Heart left ventricle (tissue), 16 donors: ENCODE results near the gene NCEH1. TPM values are rescaled to one million over a fixed set of nuclear protein-coding genes. Genes with fewer than 3 reads are reported as not detected.

ENCODE experiments used
- ATAC-seq, 4 donors: fragments of 200-7000 bp; cut with Tn5 transposase; one replicate each; pipeline ENCODE4 v1.9.1; 2020 to 2022; ENCODE audit warnings: moderate library complexity in 4 of 4, mild to moderate bottlenecking in 3 of 4, moderate number of reproducible peaks in 1 of 4
- DNase-seq, 5 donors: peaks; one replicate each; pipeline ENCODE4 v3.0.0-alpha.2; 2020
- H3K27ac ChIP-seq, 12 donors: fragments of 200-600 bp; sonication (generic) in 4 of 12; one replicate each; pipeline versions ENCODE4 v1.5.0 to v1.8.0; 2016 to 2022; ENCODE audit warnings: mild to moderate bottlenecking in 2 of 12
- H3K27me3 ChIP-seq, 9 donors: fragments of 200-600 bp; sonication (generic) in 2 of 9; one replicate each; pipeline versions ENCODE4 v1.5.1 to v1.8.0; 2016 to 2022; ENCODE audit warnings: mild to moderate bottlenecking in 3 of 9
- H3K36me3 ChIP-seq, 9 donors: fragments of 200-600 bp; sonication (generic) in 2 of 9; one replicate each; pipeline versions ENCODE4 v1.5.0 to v1.8.0; 2018 to 2022; ENCODE audit warnings: mild to moderate bottlenecking in 2 of 9
- H3K4me1 ChIP-seq, 12 donors: fragments of 200-600 bp; sonication (generic) in 4 of 12; one replicate each; pipeline versions ENCODE4 v1.5.0 to v1.8.0; 2016 to 2022; ENCODE audit warnings: mild to moderate bottlenecking in 3 of 12
- H3K4me3 ChIP-seq, 12 donors: fragments of 200-600 bp; sonication (generic) in 4 of 12; one replicate each; pipeline versions ENCODE4 v1.5.0 to v1.8.0; 2017 to 2022; ENCODE audit warnings: mild to moderate bottlenecking in 9 of 12, moderate library complexity in 4 of 12
- H3K9me3 ChIP-seq, 12 donors: fragments of 200-600 bp; sonication (generic) in 4 of 12; one replicate each; pipeline versions ENCODE4 v1.5.0 to v1.8.0; 2016 to 2022; ENCODE audit warnings: mild to moderate bottlenecking in 1 of 12
- CTCF ChIP-seq, 12 donors: fragments of 200-600 bp; sonication (generic) in 4 of 12; IDR thresholded peaks; one replicate each; pipeline versions ENCODE4 v1.5.0 to v1.8.0; 2018 to 2022; ENCODE audit warnings: antibody characterized with exemption in 12 of 12, mild to moderate bottlenecking in 5 of 12
- POLR2A ChIP-seq, 2 donors: fragments of 450-650 bp; IDR thresholded peaks; one replicate each; pipeline ENCODE4 v1.6.1; 2017; ENCODE audit warnings: antibody characterized with exemption in 2 of 2, mild to moderate bottlenecking in 2 of 2, moderate library complexity in 2 of 2
- WGBS, 4 donors: extraction: QIAGEN DNeasy Blood & Tissue Kit in 2 of 4; methylation state at CpG; one replicate each; pipeline versions ENCODE4 v1.1.5 to v1.1.7; 2013 to 2018; 5-methylcytosine and 5-hydroxymethylcytosine counted together
- intact Hi-C, 10 donors: fragments of 100-400 bp; cut with DNase I; formaldehyde crosslinking; loops; one replicate each; pipeline versions ENCODE4 v1.11.1 to v1.14.2; 2022
- polyA plus RNA-seq, 2 donors: library from polyadenylated mRNA; stranded (reverse); fragments of 200-250 nt; gene quantifications; one replicate each; pipeline ENCODE4 v1.2.3, GENCODE V29; 2013
- total RNA-seq, 9 donors: library from RNA; depleted of rRNA in 2 of 9; stranded (reverse); fragments of >200 nt in 2 of 9; fragmentation: NEBNext Ultra II Directional in 3 of 9; extraction: Animal tissue kit (Norgen Biotek cat#: 25700) in 3 of 9; gene quantifications; one replicate each; pipeline versions ENCODE4 v1.1.0 to v1.2.4, GENCODE V29; 2016 to 2023
- donor health status: ischemic (EF 13 %, LVEDD 7.1; RV severe dilation, severe dysfunction).
- donor health status: healthy with polysubstance abuse.
- donor health status: DM: no; HTN: yes; CAD: no.
- donor health status: DM: no; HTN: no; CAD: no.
- donor health status: ischemic (EF 25% LVEDD 6.9; RV normal size, moderate dysfunction).
- donor health status: ischemic (EF 25% LVEDD 5.7; RV mildly dilated, moderate dysfunction).
- donor health status: healthy.
- donor health status: DM: yes; HTN: yes; CAD: no.
- donor health status: ischemic (EF 35%, LVEDD 5.7; RV mildly dilated, moderate dysfunction).
- donor health status: nonischemic (EF 11% LVEDD 7.7; RV severe dilation, severe dysfunction).
- donor health status: DM: yes; HTN: yes; CAD: no.
- donor health status: PGD.
- donor health status: ischemic (EF 29% LVEDD 5.4; RV normal size, mild dysfunction).
- donor health status: nonischemic (EF 23%, LVEDD 6.1; RV moderate dilation, normal function).

The NCEH1 gene
- total and polyA plus RNA-seq, 11 donors = 10.9 to 72.7 (median 50.1) TPM

- TF ChIP-seq CTCF (IDR thresholded peaks at IDR 0.05) (no peak), POLR2A (IDR thresholded peaks at IDR 0.05) (no peak)
- Histone ChIP-seq H3K27ac (peak overlapping the region; percentile 53 to 92 (median 80)), H3K36me3 (no peaks in the 10 kb centered on the region), H3K9me3 (no peaks in the 10 kb centered on the region), H3K4me1 (peaks cover 0 to 51% (median 27%) of the 10 kb centered on the region in 12 donors), H3K4me3 (no peak overlapping the region), H3K27me3 (no peaks in the 10 kb centered on the region)
- WGBS, 4 donors = 47 to 62% (median 53%) methylated on average over 4 of the region's 4 CpGs
- peak in 4 of 5 donors; percentile 20 to 63 (median 40) for DNase-seq
- ATAC-seq = peak; percentile 88 to 95 (median 92)
- intact Hi-C loops = no loop called here
These were observed 22.3 kb downstream of the NCEH1 start for GRCh38 chr3:172688588-172688987.

DNA sequence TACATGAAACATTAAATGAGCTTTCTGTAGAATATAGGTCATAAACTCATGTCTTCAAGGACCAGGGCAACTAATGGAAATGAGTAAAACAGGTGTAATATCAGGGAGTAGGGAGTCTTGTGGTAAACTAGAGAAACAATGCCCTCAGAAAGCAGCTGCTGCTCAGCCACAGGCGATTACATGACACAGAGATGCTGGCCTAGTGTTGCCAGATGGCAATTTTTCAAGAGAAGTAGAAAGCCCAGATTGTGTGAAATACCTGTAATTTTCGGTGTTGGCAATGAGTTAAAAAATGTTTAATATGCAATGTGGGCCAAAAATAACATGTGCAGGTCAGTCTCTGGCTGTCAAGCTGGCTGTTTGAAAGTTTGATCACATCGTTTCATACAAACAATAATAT, 23.4 kb downstream of the NCEH1 start:
- intact Hi-C loops = no loop called here
- no peak overlapping the region for H3K4me3 ChIP-seq
- H3K9me3 ChIP-seq = no peaks in the 10 kb centered on the region
- H3K27ac ChIP-seq = peak overlapping the region; percentile 53 to 92 (median 80)
- 43 to 57% (median 47%) methylated on average over 3 of the region's 3 CpGs for WGBS, 4 donors
- no peak for TF ChIP-seq POLR2A (IDR thresholded peaks at IDR 0.05)
- no peak for TF ChIP-seq CTCF (IDR thresholded peaks at IDR 0.05)
- peaks cover 0 to 47% (median 23%) of the 10 kb centered on the region in 12 donors for H3K4me1 ChIP-seq
- ATAC-seq = peak in 3 of 4 donors; percentile 21 to 59 (median 44)
- no peaks in the 10 kb centered on the region for H3K27me3 ChIP-seq
- H3K36me3 ChIP-seq = no peaks in the 10 kb centered on the region
- DNase-seq = no peak

DNA sequence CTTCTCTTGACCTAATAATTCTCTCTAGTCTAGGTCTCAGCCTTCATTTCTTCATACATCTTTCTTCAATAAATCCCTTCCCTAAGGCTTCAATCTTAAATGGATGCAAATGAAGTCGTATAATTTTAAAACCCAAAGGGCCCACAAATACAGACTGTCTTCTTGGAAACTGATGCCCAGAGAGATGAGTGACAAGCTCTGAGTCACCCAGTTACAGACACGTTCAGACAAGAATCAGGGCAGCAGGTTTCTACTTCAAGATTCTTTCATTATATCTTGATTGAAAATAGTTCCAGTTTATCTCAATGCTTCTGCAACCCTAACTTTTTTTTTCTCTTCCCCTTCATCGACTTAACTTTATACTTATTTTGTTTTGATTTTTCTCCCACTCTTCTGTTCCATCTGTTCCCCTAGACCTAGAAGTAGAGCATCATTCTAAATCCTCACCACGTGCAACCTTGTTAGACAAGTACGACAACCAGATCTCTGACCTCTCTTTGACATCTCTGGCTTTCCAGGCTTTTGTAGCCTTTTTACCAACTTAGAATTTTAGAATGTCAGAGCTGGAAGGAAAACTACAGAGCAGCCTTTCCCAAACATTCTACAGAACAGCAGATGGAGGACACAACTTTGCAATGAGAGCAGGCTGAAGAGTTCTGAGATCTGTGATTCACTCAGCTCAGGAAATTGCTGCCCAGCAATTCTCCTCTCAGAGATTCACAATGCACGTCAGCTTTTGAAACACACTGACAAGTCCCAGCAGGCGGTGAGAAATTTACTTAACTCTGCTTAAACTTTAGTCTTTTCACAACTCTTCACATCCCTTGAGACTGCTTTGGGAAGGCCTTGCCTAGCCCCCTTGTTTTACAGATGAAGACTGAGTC, 25.3 kb downstream of the NCEH1 start:
- H3K4me1 ChIP-seq = peaks cover 0 to 36% (median 18%) of the 10 kb centered on the region in 12 donors
- WGBS, 4 donors = 72 to 77% (median 76%) methylated on average over 7 of the region's 7 CpGs
- intact Hi-C loops = no loop called here

More for the DNA sequence above, 25.3 kb downstream of the NCEH1 start:
- Histone ChIP-seq H3K27ac (peak overlapping the region in 4 of 12 donors; percentile 30 to 87 (median 58)), H3K36me3 (no peaks in the 10 kb centered on the region), H3K4me3 (no peak overlapping the region), H3K9me3 (no peaks in the 10 kb centered on the region), H3K27me3 (no peaks in the 10 kb centered on the region)
- DNase-seq (no peak), ATAC-seq (no peak)
- TF ChIP-seq POLR2A (IDR thresholded peaks at IDR 0.05) = no peak
- TF ChIP-seq CTCF (IDR thresholded peaks at IDR 0.05) = no peak
